Activated CD4-positive, alpha-beta T cell treated with anti-CD3 and anti-CD28 coated beads for 4 hours (primary cell): ENCODE measurements around the gene CCDC66.
"Not testable (repeated sequence)": the region's sequence is repeated elsewhere in the genome, so short reads cannot be mapped to it uniquely, and the experiment has no call there.

Experiments used
- DNase-seq, 2 donors: peaks; one replicate each; pipeline ENCODE4 v3.0.0-alpha.2; 2020

CCDC66 gene

GRCh38 chr3:56556908-56557830 is at the start of gene CCDC66:
Gene CCDC66, plus strand, starts transcription at chr3:56557175. Its CDS starts 68 bp downstream, at chr3:56557243.
- peak; percentile 91 to 93 for DNase-seq

- no peak for DNase-seq
Measured at GRCh38 chr3:56519641-56520040, 37.3 kb upstream of the CCDC66 start.

- no peak for DNase-seq
Measured at GRCh38 chr3:56522374-56522773, 34.6 kb upstream of the CCDC66 start.

GRCh38 chr3:56525291-56525690 is 31.7 kb upstream of the CCDC66 start:
- DNase-seq = no peak

- DNase-seq = no peak
Measured at GRCh38 chr3:56536735-56537134, 20.2 kb upstream of the CCDC66 start.

- DNase-seq = no peak
Measured at GRCh38 chr3:56547486-56547885, 9.5 kb upstream of the CCDC66 start.

- DNase-seq = peak in 1 of 2 donors; percentile 0
Measured at GRCh38 chr3:56557831-56558170, 826 bp downstream of the CCDC66 start.

- DNase-seq = no peak
Measured at GRCh38 chr3:56573501-56573900, 16.5 kb downstream of the CCDC66 start.

- not testable (repeated sequence) for DNase-seq
Measured at GRCh38 chr3:56581941-56582340, 25.0 kb downstream of the CCDC66 start.

- DNase-seq = not testable (repeated sequence)
Measured at GRCh38 chr3:56584275-56584674, 27.3 kb downstream of the CCDC66 start.

GRCh38 chr3:56590814-56591213 is 33.8 kb downstream of the CCDC66 start:
- DNase-seq = no peak

GRCh38 chr3:56591262-56591661 is 34.3 kb downstream of the CCDC66 start:
- no peak for DNase-seq

GRCh38 chr3:56593455-56594158 is 36.6 kb downstream of the CCDC66 start:
- peak; percentile 38 to 55 for DNase-seq

GRCh38 chr3:56595975-56596840 is 39.2 kb downstream of the CCDC66 start:
- DNase-seq = no peak

- not testable (repeated sequence) for DNase-seq
Measured at GRCh38 chr3:56608479-56608878, 51.5 kb downstream of the CCDC66 start.

- DNase-seq = no peak
Measured at GRCh38 chr3:56610669-56611335, 53.8 kb downstream of the CCDC66 start.

GRCh38 chr3:56611364-56611763 is 54.4 kb downstream of the CCDC66 start:
- no peak for DNase-seq

- DNase-seq = no peak
Measured at GRCh38 chr3:56612146-56612545, 55.2 kb downstream of the CCDC66 start.

- no peak for DNase-seq
Measured at GRCh38 chr3:56613016-56613415, 56.0 kb downstream of the CCDC66 start.

GRCh38 chr3:56616478-56617006 is 59.6 kb downstream of the CCDC66 start:
- no peak for DNase-seq

- no peak for DNase-seq
Measured at GRCh38 chr3:56620371-56620770, 63.4 kb downstream of the CCDC66 start.

- DNase-seq = no peak
Measured at GRCh38 chr3:56621681-56622080, 64.7 kb downstream of the CCDC66 start.
